Gastrocnemius medialis (tissue), 4 donors: ENCODE results near the gene RBMS3.

ENCODE experiments used
- CTCF ChIP-seq, 5 experiments: fragments of 450-650 bp in 3 of 5; fragments of 200-600 bp in 2 of 5; sonication (generic) in 2 of 5; IDR thresholded peaks in 4 of 5; conservative IDR thresholded peaks in 1 of 5; 1 replicate in 4 of 5; 2 replicates in 1 of 5; pipeline ENCODE4 v1.5.1; 2016 to 2019; ENCODE audit warnings: antibody characterized with exemption in 5 of 5, mild to moderate bottlenecking in 3 of 5, moderate library complexity in 3 of 5
- POLR2A ChIP-seq, 2 donors: fragments of 450-650 bp; IDR thresholded peaks; one replicate each; pipeline ENCODE4 v1.6.1; 2017; ENCODE audit warnings: antibody characterized with exemption in 2 of 2, mild to moderate bottlenecking in 2 of 2, moderate library complexity in 2 of 2

- TF ChIP-seq POLR2A (IDR thresholded peaks at IDR 0.05) (no peak), CTCF (IDR thresholded peaks at IDR 0.05 in 4 of 5, conservative IDR thresholded peaks at IDR 0.05 in 1 of 5) (no peak)
Observed at GRCh38 chr3:29829340-29829739, 548.5 kb downstream of the RBMS3 start.
